ENCODE data around the gene ITPK1.

The ITPK1 gene

GRCh38 chr14:92951912-92952471 lies 163.7 kb downstream of the ITPK1 start:
- ATAC-seq, result peak; percentile 98
- TF ChIP-seq, protein P1, sequence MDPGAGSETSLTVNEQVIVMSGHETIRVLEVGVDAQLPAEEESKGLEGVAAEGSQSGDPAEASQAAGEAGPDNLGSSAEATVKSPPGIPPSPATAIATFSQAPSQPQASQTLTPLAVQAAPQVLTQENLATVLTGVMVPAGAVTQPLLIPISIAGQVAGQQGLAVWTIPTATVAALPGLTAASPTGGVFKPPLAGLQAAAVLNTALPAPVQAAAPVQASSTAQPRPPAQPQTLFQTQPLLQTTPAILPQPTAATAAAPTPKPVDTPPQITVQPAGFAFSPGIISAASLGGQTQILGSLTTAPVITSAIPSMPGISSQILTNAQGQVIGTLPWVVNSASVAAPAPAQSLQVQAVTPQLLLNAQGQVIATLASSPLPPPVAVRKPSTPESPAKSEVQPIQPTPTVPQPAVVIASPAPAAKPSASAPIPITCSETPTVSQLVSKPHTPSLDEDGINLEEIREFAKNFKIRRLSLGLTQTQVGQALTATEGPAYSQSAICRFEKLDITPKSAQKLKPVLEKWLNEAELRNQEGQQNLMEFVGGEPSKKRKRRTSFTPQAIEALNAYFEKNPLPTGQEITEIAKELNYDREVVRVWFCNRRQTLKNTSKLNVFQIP (CRISPR knock-in tag; IDR thresholded peaks at IDR 0.05; ENCODE audit: borderline replicate concordance, low read depth), result no peak
- TF ChIP-seq, protein P2, sequence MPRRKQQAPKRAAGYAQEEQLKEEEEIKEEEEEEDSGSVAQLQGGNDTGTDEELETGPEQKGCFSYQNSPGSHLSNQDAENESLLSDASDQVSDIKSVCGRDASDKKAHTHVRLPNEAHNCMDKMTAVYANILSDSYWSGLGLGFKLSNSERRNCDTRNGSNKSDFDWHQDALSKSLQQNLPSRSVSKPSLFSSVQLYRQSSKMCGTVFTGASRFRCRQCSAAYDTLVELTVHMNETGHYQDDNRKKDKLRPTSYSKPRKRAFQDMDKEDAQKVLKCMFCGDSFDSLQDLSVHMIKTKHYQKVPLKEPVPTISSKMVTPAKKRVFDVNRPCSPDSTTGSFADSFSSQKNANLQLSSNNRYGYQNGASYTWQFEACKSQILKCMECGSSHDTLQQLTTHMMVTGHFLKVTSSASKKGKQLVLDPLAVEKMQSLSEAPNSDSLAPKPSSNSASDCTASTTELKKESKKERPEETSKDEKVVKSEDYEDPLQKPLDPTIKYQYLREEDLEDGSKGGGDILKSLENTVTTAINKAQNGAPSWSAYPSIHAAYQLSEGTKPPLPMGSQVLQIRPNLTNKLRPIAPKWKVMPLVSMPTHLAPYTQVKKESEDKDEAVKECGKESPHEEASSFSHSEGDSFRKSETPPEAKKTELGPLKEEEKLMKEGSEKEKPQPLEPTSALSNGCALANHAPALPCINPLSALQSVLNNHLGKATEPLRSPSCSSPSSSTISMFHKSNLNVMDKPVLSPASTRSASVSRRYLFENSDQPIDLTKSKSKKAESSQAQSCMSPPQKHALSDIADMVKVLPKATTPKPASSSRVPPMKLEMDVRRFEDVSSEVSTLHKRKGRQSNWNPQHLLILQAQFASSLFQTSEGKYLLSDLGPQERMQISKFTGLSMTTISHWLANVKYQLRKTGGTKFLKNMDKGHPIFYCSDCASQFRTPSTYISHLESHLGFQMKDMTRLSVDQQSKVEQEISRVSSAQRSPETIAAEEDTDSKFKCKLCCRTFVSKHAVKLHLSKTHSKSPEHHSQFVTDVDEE (CRISPR knock-in tag; IDR thresholded peaks at IDR 0.05), result peak; percentile 19; the same call in 1 of the 2 replicates

- no peak for TF ChIP-seq PPARA (CRISPR knock-in tag; IDR thresholded peaks at IDR 0.05; ENCODE audit: borderline replicate concordance)
- no peak for TF ChIP-seq ZNF8 (CRISPR knock-in tag; IDR thresholded peaks at IDR 0.05)
- no peak for TF ChIP-seq GLIS3 (CRISPR knock-in tag; IDR thresholded peaks at IDR 0.05)
- TF ChIP-seq CSDC2 (CRISPR knock-in tag; IDR thresholded peaks at IDR 0.05), result no peak
- TF ChIP-seq CREB5 (CRISPR knock-in tag; IDR thresholded peaks at IDR 0.05; ENCODE audit: low read depth), result no peak
- no peak for TF ChIP-seq RARB (CRISPR knock-in tag; IDR thresholded peaks at IDR 0.05)
- ATAC-seq, result no peak
These were observed 164.5 kb downstream of the ITPK1 start for GRCh38 chr14:92951261-92951660.

- ATAC-seq, result no peak
- TF ChIP-seq BACH2 (CRISPR knock-in tag; IDR thresholded peaks at IDR 0.05; ENCODE audit: borderline replicate concordance) (no peak), PPARA (CRISPR knock-in tag; IDR thresholded peaks at IDR 0.05; ENCODE audit: borderline replicate concordance) (no peak), SNAI2 (CRISPR knock-in tag; IDR thresholded peaks at IDR 0.05) (no peak), TCF4 (CRISPR knock-in tag; IDR thresholded peaks at IDR 0.05; ENCODE audit: borderline replicate concordance) (no peak), ZFP3 (CRISPR knock-in tag; IDR thresholded peaks at IDR 0.05) (no peak), ARNTL (CRISPR knock-in tag; IDR thresholded peaks at IDR 0.05; ENCODE audit: borderline replicate concordance, low read depth) (no peak), ZFP30 (CRISPR knock-in tag; IDR thresholded peaks at IDR 0.05) (no peak), CSDC2 (CRISPR knock-in tag; IDR thresholded peaks at IDR 0.05) (no peak), ZNF70 (CRISPR knock-in tag; IDR thresholded peaks at IDR 0.05) (no peak), GLIS3 (CRISPR knock-in tag; IDR thresholded peaks at IDR 0.05) (no peak), ESRRG (CRISPR knock-in tag; IDR thresholded peaks at IDR 0.05) (no peak), RARB (CRISPR knock-in tag; IDR thresholded peaks at IDR 0.05) (no peak), CREB5 (CRISPR knock-in tag; IDR thresholded peaks at IDR 0.05; ENCODE audit: low read depth) (no peak), ISL1 (CRISPR knock-in tag; IDR thresholded peaks at IDR 0.05) (no peak), TOX (CRISPR knock-in tag; IDR thresholded peaks at IDR 0.05; ENCODE audit: borderline replicate concordance) (no peak), ZNF8 (CRISPR knock-in tag; IDR thresholded peaks at IDR 0.05) (no peak)
- TF ChIP-seq, protein P2 (CRISPR knock-in tag; IDR thresholded peaks at IDR 0.05), result no peak
- TF ChIP-seq, protein P1 (CRISPR knock-in tag; IDR thresholded peaks at IDR 0.05; ENCODE audit: borderline replicate concordance, low read depth), result no peak
- TF ChIP-seq, protein P3, sequence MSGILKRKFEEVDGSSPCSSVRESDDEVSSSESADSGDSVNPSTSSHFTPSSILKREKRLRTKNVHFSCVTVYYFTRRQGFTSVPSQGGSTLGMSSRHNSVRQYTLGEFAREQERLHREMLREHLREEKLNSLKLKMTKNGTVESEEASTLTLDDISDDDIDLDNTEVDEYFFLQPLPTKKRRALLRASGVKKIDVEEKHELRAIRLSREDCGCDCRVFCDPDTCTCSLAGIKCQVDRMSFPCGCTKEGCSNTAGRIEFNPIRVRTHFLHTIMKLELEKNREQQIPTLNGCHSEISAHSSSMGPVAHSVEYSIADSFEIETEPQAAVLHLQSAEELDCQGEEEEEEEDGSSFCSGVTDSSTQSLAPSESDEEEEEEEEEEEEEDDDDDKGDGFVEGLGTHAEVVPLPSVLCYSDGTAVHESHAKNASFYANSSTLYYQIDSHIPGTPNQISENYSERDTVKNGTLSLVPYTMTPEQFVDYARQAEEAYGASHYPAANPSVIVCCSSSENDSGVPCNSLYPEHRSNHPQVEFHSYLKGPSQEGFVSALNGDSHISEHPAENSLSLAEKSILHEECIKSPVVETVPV (CRISPR knock-in tag; IDR thresholded peaks at IDR 0.05), result no peak
These were observed 165.0 kb downstream of the ITPK1 start for GRCh38 chr14:92950773-92951172.
